Measurements from ENCODE around the gene BCAT1. TPM values are rescaled to one million over a fixed set of nuclear protein-coding genes. Genes with fewer than 3 reads are reported as not detected.

The BCAT1 gene
- total and polyA plus RNA-seq, 9 of the 15 experiments (the other 6 are each of a cell fraction or from before 2014, with no cell fraction given), result 38.5 to 157 (median 66.8) TPM

GRCh38 chr12:24948757-24949722 lies at the start of gene BCAT1 (continued):
- TF ChIP-seq POU5F1 (IDR thresholded peaks at IDR 0.05; ENCODE audit: borderline replicate concordance, low read depth, low read length, partially characterized antibody) (no peak), SMAD1 (IDR thresholded peaks at IDR 0.05; ENCODE audit: low read depth, low read length, partially characterized antibody) (peak; percentile 64), RFX1 (IDR thresholded peaks at IDR 0.05) (no peak), CCNT2 (IDR thresholded peaks at IDR 0.05; ENCODE audit: borderline replicate concordance, extremely low read depth, insufficient read length, low read depth, low read length) (peak; percentile 86), ZNF449 (CRISPR knock-in tag; IDR thresholded peaks at IDR 0.05) (0 out of 2 replicates have a peak, but pooled peaks have one; percentile 5), THAP7 (CRISPR knock-in tag; IDR thresholded peaks at IDR 0.05) (no peak), ZNF436 (CRISPR knock-in tag; IDR thresholded peaks at IDR 0.05) (no peak), KLF13 (tag; IDR thresholded peaks at IDR 0.05; ENCODE audit: borderline replicate concordance, low read depth) (no peak), ZNF717 (CRISPR knock-in tag; IDR thresholded peaks at IDR 0.05) (no peak), FOXA3 (CRISPR knock-in tag; conservative IDR thresholded peaks at IDR 0.05 in 1 of 2, IDR thresholded peaks at IDR 0.05 in 1 of 2) (0 out of 4 replicates have a peak, but pooled peaks of 1 of the 2 experiments have one; percentile 36)
- TF ChIP-seq, protein P1, sequence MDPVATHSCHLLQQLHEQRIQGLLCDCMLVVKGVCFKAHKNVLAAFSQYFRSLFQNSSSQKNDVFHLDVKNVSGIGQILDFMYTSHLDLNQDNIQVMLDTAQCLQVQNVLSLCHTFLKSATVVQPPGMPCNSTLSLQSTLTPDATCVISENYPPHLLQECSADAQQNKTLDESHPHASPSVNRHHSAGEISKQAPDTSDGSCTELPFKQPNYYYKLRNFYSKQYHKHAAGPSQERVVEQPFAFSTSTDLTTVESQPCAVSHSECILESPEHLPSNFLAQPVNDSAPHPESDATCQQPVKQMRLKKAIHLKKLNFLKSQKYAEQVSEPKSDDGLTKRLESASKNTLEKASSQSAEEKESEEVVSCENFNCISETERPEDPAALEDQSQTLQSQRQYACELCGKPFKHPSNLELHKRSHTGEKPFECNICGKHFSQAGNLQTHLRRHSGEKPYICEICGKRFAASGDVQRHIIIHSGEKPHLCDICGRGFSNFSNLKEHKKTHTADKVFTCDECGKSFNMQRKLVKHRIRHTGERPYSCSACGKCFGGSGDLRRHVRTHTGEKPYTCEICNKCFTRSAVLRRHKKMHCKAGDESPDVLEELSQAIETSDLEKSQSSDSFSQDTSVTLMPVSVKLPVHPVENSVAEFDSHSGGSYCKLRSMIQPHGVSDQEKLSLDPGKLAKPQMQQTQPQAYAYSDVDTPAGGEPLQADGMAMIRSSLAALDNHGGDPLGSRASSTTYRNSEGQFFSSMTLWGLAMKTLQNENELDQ (CRISPR knock-in tag; IDR thresholded peaks at IDR 0.05; ENCODE audit: borderline replicate concordance), result no peak
- TF ChIP-seq, protein P2, sequence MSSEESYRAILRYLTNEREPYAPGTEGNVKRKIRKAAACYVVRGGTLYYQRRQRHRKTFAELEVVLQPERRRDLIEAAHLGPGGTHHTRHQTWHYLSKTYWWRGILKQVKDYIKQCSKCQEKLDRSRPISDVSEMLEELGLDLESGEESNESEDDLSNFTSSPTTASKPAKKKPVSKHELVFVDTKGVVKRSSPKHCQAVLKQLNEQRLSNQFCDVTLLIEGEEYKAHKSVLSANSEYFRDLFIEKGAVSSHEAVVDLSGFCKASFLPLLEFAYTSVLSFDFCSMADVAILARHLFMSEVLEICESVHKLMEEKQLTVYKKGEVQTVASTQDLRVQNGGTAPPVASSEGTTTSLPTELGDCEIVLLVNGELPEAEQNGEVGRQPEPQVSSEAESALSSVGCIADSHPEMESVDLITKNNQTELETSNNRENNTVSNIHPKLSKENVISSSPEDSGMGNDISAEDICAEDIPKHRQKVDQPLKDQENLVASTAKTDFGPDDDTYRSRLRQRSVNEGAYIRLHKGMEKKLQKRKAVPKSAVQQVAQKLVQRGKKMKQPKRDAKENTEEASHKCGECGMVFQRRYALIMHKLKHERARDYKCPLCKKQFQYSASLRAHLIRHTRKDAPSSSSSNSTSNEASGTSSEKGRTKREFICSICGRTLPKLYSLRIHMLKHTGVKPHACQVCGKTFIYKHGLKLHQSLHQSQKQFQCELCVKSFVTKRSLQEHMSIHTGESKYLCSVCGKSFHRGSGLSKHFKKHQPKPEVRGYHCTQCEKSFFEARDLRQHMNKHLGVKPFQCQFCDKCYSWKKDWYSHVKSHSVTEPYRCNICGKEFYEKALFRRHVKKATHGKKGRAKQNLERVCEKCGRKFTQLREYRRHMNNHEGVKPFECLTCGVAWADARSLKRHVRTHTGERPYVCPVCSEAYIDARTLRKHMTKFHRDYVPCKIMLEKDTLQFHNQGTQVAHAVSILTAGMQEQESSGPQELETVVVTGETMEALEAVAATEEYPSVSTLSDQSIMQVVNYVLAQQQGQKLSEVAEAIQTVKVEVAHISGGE (CRISPR knock-in tag; IDR thresholded peaks at IDR 0.05), result peak in 1 of 3 experiments; percentile 36; a peak in 1 of 6 replicates
